SK-MEL-5 (cell line): ENCODE results near the gene CCNYL1. TPM values are rescaled to one million over a fixed set of nuclear protein-coding genes. Genes with fewer than 3 reads are reported as not detected.
"Not testable (repeated sequence)": the region's sequence is repeated elsewhere in the genome, so short reads cannot be mapped to it uniquely, and the experiment has no call there.

ENCODE experiments used
- DNase-seq: peaks from one replicate; pipeline ENCODE4 v3.0.0-alpha.2; 2016; ENCODE audit warnings: low read depth, low spot score
- in situ Hi-C: cut with HindIII; loops from 2 replicates; pipeline ENCODE4 v1.10.0; 2016; ENCODE audit warnings: low sequenced_read_pairs, high pct_unique_total_duplicates, low pct_unique_long_range_greater_than_20kb
- total RNA-seq: library from RNA; depleted of rRNA; stranded (reverse); fragments of >200 nt; shearing (Covaris generic); gene quantifications from 2 replicates; pipeline ENCODE4 v1.2.3, GENCODE V29; 2014

CCNYL1 gene
- total RNA-seq, 1 experiment from 2014 or later, result 8.5 TPM

GRCh38 chr2:207753688-207754087 is 42.2 kb downstream of the CCNYL1 start:
- DNase-seq, in situ Hi-C loops: not testable (repeated sequence)

- no peak for DNase-seq
- in situ Hi-C loops, result no loop called here
These were observed 43.3 kb downstream of the CCNYL1 start for GRCh38 chr2:207754498-207755383.

- in situ Hi-C loops, result no loop called here
These were observed 46.6 kb downstream of the CCNYL1 start for GRCh38 chr2:207758025-207758424.

DNA sequence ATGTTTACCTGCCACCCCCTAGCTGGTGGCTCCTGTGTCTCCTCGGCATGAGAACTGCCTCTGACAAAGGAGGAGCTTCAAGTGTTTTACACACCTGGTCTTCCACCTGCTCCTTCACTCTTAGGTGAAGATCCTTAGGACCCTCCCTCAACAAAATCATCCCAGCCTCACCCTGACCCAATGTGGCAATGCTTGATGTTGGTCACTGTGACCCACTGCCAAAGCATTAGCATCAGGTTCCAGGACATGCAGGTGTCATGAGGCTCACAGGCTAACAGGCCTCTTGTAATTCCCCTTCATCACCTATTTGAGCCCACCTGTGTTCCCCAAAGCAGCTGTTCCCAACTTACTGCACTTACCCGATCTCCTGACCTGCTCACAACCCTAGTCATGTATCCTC is 48.5 kb downstream of the CCNYL1 start:
- no peak for DNase-seq
- in situ Hi-C loops, result no loop called here

More at GRCh38 chr2:207758025-207758424, 46.6 kb downstream of the CCNYL1 start:
- DNase-seq, result no peak

- in situ Hi-C loops, result no loop called here
- DNase-seq, result no peak
These were observed 49.0 kb downstream of the CCNYL1 start for GRCh38 chr2:207760453-207760852.

DNA sequence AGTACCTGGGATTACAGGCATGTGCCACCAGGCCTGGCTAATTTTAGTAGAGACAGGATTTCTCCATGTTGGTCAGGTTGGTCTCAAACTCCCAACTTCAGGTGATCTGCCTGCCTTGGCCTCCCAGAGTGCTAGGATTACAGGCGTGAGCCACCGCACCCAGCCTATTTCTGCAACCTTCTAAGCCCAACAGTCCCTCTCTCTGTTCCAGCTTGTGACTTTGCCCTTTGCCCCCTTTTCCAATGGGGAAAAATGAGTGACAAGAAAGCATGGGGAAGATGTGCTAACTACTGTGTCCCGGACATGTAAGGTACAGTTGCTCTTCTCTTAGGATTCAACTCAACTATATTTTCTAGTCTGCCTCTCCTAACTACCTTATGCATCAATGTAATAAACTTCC is 50.0 kb downstream of the CCNYL1 start:
- in situ Hi-C loops, DNase-seq: not testable (repeated sequence)

GRCh38 chr2:207762146-207762545 is 50.7 kb downstream of the CCNYL1 start:
- in situ Hi-C loops, result no loop called here
- no peak for DNase-seq

DNA sequence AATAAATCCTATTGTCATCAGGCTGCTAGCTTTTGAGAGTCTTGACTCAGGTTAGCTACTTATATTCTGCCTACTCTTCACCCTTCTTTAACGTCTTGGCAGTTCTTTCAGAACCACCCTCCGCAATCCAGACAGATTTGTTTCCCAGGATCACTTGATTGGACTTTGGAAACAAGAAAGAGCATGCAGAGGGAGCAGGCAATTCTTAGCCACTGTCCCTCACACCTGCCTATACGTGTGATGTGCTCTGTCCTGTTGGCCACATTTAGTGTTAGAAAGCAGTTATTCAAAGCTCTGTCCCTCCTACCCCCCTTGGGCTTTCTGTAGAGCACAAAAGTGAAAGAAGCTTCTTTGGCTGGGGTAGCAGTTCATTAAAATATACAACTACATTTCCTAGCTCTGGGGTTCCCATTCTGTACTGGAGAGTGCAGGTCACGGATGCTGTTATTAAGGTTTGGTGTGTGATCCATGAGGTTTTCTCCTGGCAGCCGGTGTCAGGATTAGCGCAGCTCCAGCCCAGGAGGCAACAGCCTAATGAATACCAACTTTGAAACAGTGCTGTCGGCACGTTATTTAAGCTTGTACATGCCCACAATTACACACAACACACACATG is 52.0 kb downstream of the CCNYL1 start:
- DNase-seq, result no peak
- in situ Hi-C loops, result no loop called here

GRCh38 chr2:207764096-207764630 is 52.7 kb downstream of the CCNYL1 start:
- no peak for DNase-seq
- in situ Hi-C loops, result no loop called here

- in situ Hi-C loops, result no loop called here
- DNase-seq, result no peak
These were observed 54.1 kb downstream of the CCNYL1 start for GRCh38 chr2:207765547-207765946.

DNA sequence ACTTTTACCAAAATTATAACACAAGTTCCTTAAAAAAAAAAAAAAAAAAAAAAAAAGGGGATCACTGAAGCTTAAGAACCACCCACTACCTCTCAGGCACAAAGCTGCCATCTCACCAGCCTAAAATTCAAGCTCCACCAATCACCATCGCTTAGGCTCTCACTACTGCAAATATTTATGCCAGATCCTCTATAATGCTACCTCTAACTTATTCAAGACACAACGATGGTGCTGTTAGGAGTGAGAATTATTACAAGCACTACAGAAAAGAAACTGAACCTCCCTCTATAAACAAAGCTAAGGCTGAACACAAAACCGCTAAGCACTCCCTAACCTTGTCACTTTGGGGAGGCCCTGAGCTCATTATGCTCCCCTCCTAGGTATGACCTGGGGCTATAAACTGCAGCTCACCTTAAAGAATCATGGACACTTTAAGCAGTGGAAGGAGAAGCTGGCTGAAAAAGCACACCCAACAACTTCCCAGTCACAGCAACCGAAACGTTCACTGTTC is 54.7 kb downstream of the CCNYL1 start:
- in situ Hi-C loops, result no loop called here
- DNase-seq, result no peak

GRCh38 chr2:207766697-207767460 is 55.4 kb downstream of the CCNYL1 start:
- no peak for DNase-seq
- in situ Hi-C loops, result no loop called here

GRCh38 chr2:207767461-207768167 is 56.2 kb downstream of the CCNYL1 start:
- DNase-seq, result no peak
- in situ Hi-C loops, result no loop called here

- no peak for DNase-seq
- in situ Hi-C loops, result no loop called here
These were observed 56.9 kb downstream of the CCNYL1 start for GRCh38 chr2:207768168-207768865.

GRCh38 chr2:207768866-207769596 is 57.6 kb downstream of the CCNYL1 start:
- in situ Hi-C loops, result no loop called here
- no peak for DNase-seq
